H1 (cell line): ENCODE results near the gene APC2. TPM values are rescaled to one million over a fixed set of nuclear protein-coding genes. Genes with fewer than 3 reads are reported as not detected.

Experiments used
- CBX5 ChIP-seq: fragments of 300-800, 300-1000 bp; sonication (generic); IDR thresholded peaks from 2 replicates; pipeline ENCODE4 v1.7.1; 2016; ENCODE audit warnings: antibody characterized with exemption, low read length, low read depth
- CEBPB ChIP-seq: IDR thresholded peaks from 2 replicates; pipeline ENCODE4 v1.6.1; 2012; ENCODE audit warnings: low read depth, low read length
- GTF2F1 ChIP-seq: IDR thresholded peaks from 2 replicates; pipeline ENCODE4 v1.6.1; 2012; ENCODE audit warnings: low read depth, low read length, improper control_type of control experiment, borderline replicate concordance
- NRF1 ChIP-seq: IDR thresholded peaks from 2 replicates; pipeline ENCODE4 v1.6.1; 2011; ENCODE audit warnings: mild to moderate bottlenecking, low read depth, low read length, improper control_type of control experiment
- RAD21 ChIP-seq, 2 experiments: IDR thresholded peaks in 1 of 2; conservative IDR thresholded peaks in 1 of 2; 2 replicates each; pipeline ENCODE4 v1.6.1; 2011; ENCODE audit warnings: low read depth in 2 of 2, low read length in 2 of 2, improper control_type of control experiment in 1 of 2, inconsistent platforms in 1 of 2, mild to moderate bottlenecking in 1 of 2, moderate library complexity in 1 of 2
- polyA plus RNA-seq, 7 experiments: library from polyadenylated mRNA; depleted of rRNA in 3 of 7; stranded (reverse) in 5 of 7; unstranded in 2 of 7; fragments of >200 nt in 5 of 7; fragments of 200-250 nt in 2 of 7; gene quantifications; 1 replicate in 5 of 7; 2 replicates in 1 of 7; 4 replicates in 1 of 7; pipeline versions ENCODE4 v1.2.1 to v1.2.3, GENCODE V29; 2011 to 2013; ENCODE audit warnings: missing spikeins in 2 of 7, mixed read lengths in 2 of 7
- total RNA-seq: library from RNA; stranded (reverse); fragmentation: NEBNext Ultra II Directional; extraction: Animal tissue kit (Norgen Biotek cat#: 25700); gene quantifications from 2 replicates; pipeline ENCODE4 v1.2.1, GENCODE V29; 2021

The APC2 gene
- total and polyA plus RNA-seq, 2 of the 8 experiments (the other 6 are each of a cell fraction or from before 2014, with no cell fraction given): 1.3 to 4.1 TPM

- TF ChIP-seq NRF1: no peak
- TF ChIP-seq RAD21 (IDR thresholded peaks at IDR 0.05 in 1 of 2, conservative IDR thresholded peaks at IDR 0.05 in 1 of 2; ENCODE audit: low read depth in 2 of 2, low read length in 2 of 2): no peak
- no peak for TF ChIP-seq GTF2F1
- no peak for TF ChIP-seq CEBPB
- TF ChIP-seq CBX5: no peak
These were observed 71.7 kb downstream of the APC2 start (continued) for GRCh38 chr19:1521636-1522035.
